H9 (cell line): Measurements from ENCODE around the gene CRYZ. TPM values are rescaled to one million over a fixed set of nuclear protein-coding genes. Genes with fewer than 3 reads are reported as not detected.

ENCODE experiments used
- DNase-seq: peaks from one replicate; pipeline ENCODE4 v3.0.0-alpha.2; 2017
- H2AFZ ChIP-seq: one replicate; pipeline ENCODE4 v1.6.1; 2013; ENCODE audit warnings: mild to moderate bottlenecking, low read length, control low read depth, moderate library complexity
- H2AK5ac ChIP-seq: 2 replicates; pipeline ENCODE4 v1.6.1; 2013; ENCODE audit warnings: low read length, control low read depth, mixed read lengths; ENCODE audit not compliant: insufficient read length
- H2BK120ac ChIP-seq: one replicate; pipeline ENCODE4 v1.6.1; 2013; ENCODE audit warnings: low read depth, mild to moderate bottlenecking, low read length, control low read depth, inconsistent platforms; ENCODE audit not compliant: poor library complexity, severe bottlenecking
- H2BK12ac ChIP-seq: 2 replicates; pipeline ENCODE4 v1.6.1; 2013; ENCODE audit warnings: low read length, control low read depth, mixed read lengths, low read depth; ENCODE audit not compliant: insufficient read length
- H2BK15ac ChIP-seq: 2 replicates; pipeline ENCODE4 v1.6.1; 2013; ENCODE audit warnings: low read depth, low read length, control low read depth
- H2BK20ac ChIP-seq: one replicate; pipeline ENCODE4 v1.6.1; 2013; ENCODE audit warnings: low read depth, mild to moderate bottlenecking, low read length, control low read depth, inconsistent platforms; ENCODE audit not compliant: poor library complexity, severe bottlenecking
- H2BK5ac ChIP-seq: 2 replicates; pipeline ENCODE4 v1.6.1; 2013; ENCODE audit warnings: low read length, control low read depth, mixed read lengths; ENCODE audit not compliant: insufficient read length
- H3K14ac ChIP-seq: 2 replicates; pipeline ENCODE4 v1.6.1; 2013; ENCODE audit warnings: low read length, control low read depth; ENCODE audit not compliant: insufficient read depth
- H3K18ac ChIP-seq: 2 replicates; pipeline ENCODE4 v1.6.1; 2013; ENCODE audit warnings: low read depth, mild to moderate bottlenecking, mixed read lengths, low read length, control low read depth; ENCODE audit not compliant: insufficient read length
- H3K23ac ChIP-seq: 2 replicates; pipeline ENCODE4 v1.6.1; 2013; ENCODE audit warnings: low read length, control low read depth, mixed read lengths, low read depth; ENCODE audit not compliant: insufficient read length
- H3K23me2 ChIP-seq: 2 replicates; pipeline ENCODE4 v1.6.1; 2013; ENCODE audit warnings: low read depth, mild to moderate bottlenecking, mixed read lengths, low read length, control low read depth; ENCODE audit not compliant: insufficient read length, poor library complexity, severe bottlenecking
- H3K27ac ChIP-seq: 2 replicates; pipeline ENCODE4 v1.5.1; 2013; ENCODE audit warnings: low read length, control low read depth, mixed read lengths, low read depth; ENCODE audit not compliant: insufficient read length
- H3K27me3 ChIP-seq: 2 replicates; pipeline ENCODE4 v1.6.1; 2013; ENCODE audit warnings: low read length, control low read depth, inconsistent platforms; ENCODE audit not compliant: insufficient read depth
- H3K4ac ChIP-seq: 2 replicates; pipeline ENCODE4 v1.6.1; 2013; ENCODE audit warnings: low read depth, mild to moderate bottlenecking, control low read depth, inconsistent platforms, low read length, moderate library complexity
- H3K4me1 ChIP-seq: 2 replicates; pipeline ENCODE4 v1.6.1; 2013; ENCODE audit warnings: low read length, control low read depth, inconsistent platforms; ENCODE audit not compliant: insufficient read depth
- H3K4me2 ChIP-seq: 2 replicates; pipeline ENCODE4 v1.6.1; 2013; ENCODE audit warnings: low read length, control low read depth, mixed read lengths; ENCODE audit not compliant: insufficient read length, insufficient read depth
- H3K56ac ChIP-seq: 2 replicates; pipeline ENCODE4 v1.6.1; 2013; ENCODE audit warnings: low read depth, mild to moderate bottlenecking, mixed read lengths, low read length, control low read depth; ENCODE audit not compliant: insufficient read length
- H3K79me1 ChIP-seq: 2 replicates; pipeline ENCODE4 v1.6.1; 2013; ENCODE audit warnings: low read depth, mild to moderate bottlenecking, moderate library complexity, low read length, control low read depth, inconsistent platforms; ENCODE audit not compliant: insufficient read depth, poor library complexity, severe bottlenecking
- H3K79me2 ChIP-seq: 2 replicates; pipeline ENCODE4 v1.6.1; 2013; ENCODE audit warnings: low read length, control low read depth, inconsistent platforms; ENCODE audit not compliant: insufficient read depth
- H3K9ac ChIP-seq: 2 replicates; pipeline ENCODE4 v1.6.1; 2013; ENCODE audit warnings: low read length, control low read depth, mixed read lengths; ENCODE audit not compliant: insufficient read length; ENCODE audit errors: extremely low read depth
- H3K9me3 ChIP-seq: one replicate; pipeline ENCODE4 v1.6.1; 2013; ENCODE audit warnings: low read depth, low read length, inconsistent platforms; ENCODE audit not compliant: control insufficient read depth
- H3T11ph ChIP-seq: one replicate; pipeline ENCODE4 v1.6.1; 2013; ENCODE audit warnings: mild to moderate bottlenecking, low read length, control low read depth, inconsistent platforms
- H4K20me1 ChIP-seq: one replicate; pipeline ENCODE4 v1.6.1; 2013; ENCODE audit not compliant: control insufficient read depth, insufficient read length, insufficient read depth
- H4K5ac ChIP-seq: 2 replicates; pipeline ENCODE4 v1.6.1; 2013; ENCODE audit warnings: low read depth, mild to moderate bottlenecking, mixed read lengths, low read length, control low read depth; ENCODE audit not compliant: insufficient read length
- H4K8ac ChIP-seq: replicated peaks from 2 replicates; pipeline ENCODE4 v1.6.1; 2013; ENCODE audit warnings: low read length, control low read depth, mixed read lengths, low read depth; ENCODE audit not compliant: insufficient read length
- H4K91ac ChIP-seq: 2 replicates; pipeline ENCODE4 v1.6.1; 2013; ENCODE audit warnings: low read depth, mild to moderate bottlenecking, moderate library complexity, mixed read lengths, low read length, control low read depth; ENCODE audit not compliant: insufficient read length
- H3K27ac Mint-ChIP-seq, 3 experiments: 2 replicates in 2 of 3; 3 replicates in 1 of 3; pipeline ENCODE4 v1.8.0; 2020 to 2021; ENCODE audit warnings: mixed read lengths in 3 of 3, mild to moderate bottlenecking in 1 of 3, moderate library complexity in 1 of 3
- H3K27me3 Mint-ChIP-seq: 2 replicates; pipeline ENCODE4 v1.8.0; 2021; ENCODE audit warnings: low read depth, mild to moderate bottlenecking, moderate library complexity, mixed read lengths
- H3K36me3 Mint-ChIP-seq, 3 experiments: 2 replicates in 2 of 3; 3 replicates in 1 of 3; pipeline ENCODE4 v1.8.0; 2020 to 2021; ENCODE audit warnings: low read depth in 3 of 3, mixed read lengths in 3 of 3; ENCODE audit not compliant: insufficient read depth in 1 of 3
- H3K4me1 Mint-ChIP-seq, 2 experiments: 2 replicates each; pipeline ENCODE4 v1.8.0; 2020; ENCODE audit warnings: mixed read lengths in 2 of 2
- H3K4me3 Mint-ChIP-seq, 2 experiments: 2 replicates in 1 of 2; 3 replicates in 1 of 2; pipeline ENCODE4 v1.8.0; 2020 to 2021; ENCODE audit warnings: mild to moderate bottlenecking in 2 of 2, mixed read lengths in 2 of 2, moderate library complexity in 1 of 2
- H3K9me3 Mint-ChIP-seq, 2 experiments: 2 replicates in 1 of 2; 3 replicates in 1 of 2; pipeline ENCODE4 v1.8.0; 2020; ENCODE audit warnings: mild to moderate bottlenecking in 2 of 2, mixed read lengths in 2 of 2, moderate library complexity in 1 of 2
- CTCF ChIP-seq: fragments of 200-600 bp; sonication (generic); conservative IDR thresholded peaks from 3 replicates; pipeline ENCODE4 v1.8.0; 2021; ENCODE audit warnings: antibody characterized with exemption, mild to moderate bottlenecking
- WGBS: extraction: QIAGEN DNeasy Blood & Tissue Kit; methylation state at CpG from one replicate; pipeline ENCODE4 v1.1.7; 2013; ENCODE audit warnings: missing lambda C conversion rate, low lambda C conversion rate, mixed read lengths; ENCODE audit not compliant: insufficient read length; ENCODE audit errors: extremely low coverage; 5-methylcytosine and 5-hydroxymethylcytosine counted together
- total RNA-seq: library from RNA; stranded (reverse); gene quantifications from 2 replicates; pipeline ENCODE4 v1.2.1, GENCODE V29; 2021

CRYZ gene
- total RNA-seq, 1 experiment from 2014 or later, result 14.0 TPM

GRCh38 chr1:74780594-74780993 lies 47.7 kb upstream of the CRYZ start:
- Mint-ChIP-seq H3K4me1 (peaks cover 17 to 24% of the 10 kb centered on the region in 2 experiments), H3K9me3 (no peaks in the 10 kb centered on the region), H3K27me3 (no peaks in the 10 kb centered on the region), H3K27ac (peak overlapping the region; percentile 5 to 87 (median 82); a peak in 5 of 7 replicates), H3K4me3 (no peak overlapping the region), H3K36me3 (no peaks in the 10 kb centered on the region)
- no peaks in the 10 kb centered on the region for H3K79me1 ChIP-seq
- no peaks in the 10 kb centered on the region for H3K79me2 ChIP-seq
- DNase-seq, result no peak
- H3K27me3 ChIP-seq, result no peaks in the 10 kb centered on the region
- H4K5ac ChIP-seq, result no peak overlapping the region
- no peak overlapping the region for H3K27ac ChIP-seq
- H3K56ac ChIP-seq, result no peak overlapping the region
- H3K4me2 ChIP-seq, result no peak overlapping the region
- H4K91ac ChIP-seq, result no peak overlapping the region
- no peak overlapping the region for H2AK5ac ChIP-seq
- H2BK120ac ChIP-seq, result no peak overlapping the region
- H3K18ac ChIP-seq, result no peak overlapping the region
- TF ChIP-seq CTCF, result no peak
- no peaks in the 10 kb centered on the region for H3K9me3 ChIP-seq
- no peak overlapping the region for H2BK20ac ChIP-seq
- H3K4ac ChIP-seq, result no peak overlapping the region
- H4K20me1 ChIP-seq, result no peaks in the 10 kb centered on the region
- no peak overlapping the region for H2BK5ac ChIP-seq
- H3K4me1 ChIP-seq, result no peaks in the 10 kb centered on the region
- H4K8ac ChIP-seq, result no peak overlapping the region
- no peak overlapping the region for H3T11ph ChIP-seq
- no peak overlapping the region for H3K14ac ChIP-seq
- WGBS, result no CpG with 5 or more reads among the region's 2 CpGs
- no peak overlapping the region for H3K23ac ChIP-seq
- peak overlapping the region; percentile 73 for H2AFZ ChIP-seq
- H2BK15ac ChIP-seq, result no peak overlapping the region
- H2BK12ac ChIP-seq, result no peak overlapping the region
- no peak overlapping the region for H3K9ac ChIP-seq
- H3K23me2 ChIP-seq, result no peaks in the 10 kb centered on the region
